ENCODE results near the gene STN1.

GRCh38 chr10:103951183-103951582, 33.2 kb upstream of the STN1 start:
- TF ChIP-seq CTCF (IDR thresholded peaks at IDR 0.05; ENCODE audit: low read depth, low read length) (no peak), EZH2phosphoT487 (IDR thresholded peaks at IDR 0.05; ENCODE audit: low read depth) (no peak)

Measured in OCI-LY3 (cell line).